Uterus (tissue), 4 donors: ENCODE data around the gene CBFA2T2. TPM values are rescaled to one million over a fixed set of nuclear protein-coding genes. Genes with fewer than 3 reads are reported as not detected.

Experiments used
- DNase-seq, 2 donors: peaks; one replicate each; pipeline ENCODE4 v3.0.0-alpha.2; 2019 to 2020
- H3K27ac ChIP-seq, 2 donors: fragments of 200-600 bp; sonication (generic); 1 replicate in 1 of 2; 2 replicates in 1 of 2; pipeline ENCODE4 v1.5.1; 2016 to 2018
- H3K27me3 ChIP-seq, 2 donors: fragments of 200-600 bp; sonication (generic); one replicate each; pipeline ENCODE4 v1.5.1; 2018 to 2019; ENCODE audit warnings: control low read depth in 1 of 2
- H3K36me3 ChIP-seq, 2 donors: fragments of 200-600 bp; sonication (generic); one replicate each; pipeline ENCODE4 v1.5.1; 2019; ENCODE audit warnings: control low read depth in 1 of 2
- H3K4me1 ChIP-seq, 2 donors: fragments of 200-600 bp; sonication (generic); one replicate each; pipeline ENCODE4 v1.5.1; 2018 to 2019; ENCODE audit warnings: control low read depth in 1 of 2
- H3K4me3 ChIP-seq, 2 donors: fragments of 200-600 bp; sonication (generic); 1 replicate in 1 of 2; 2 replicates in 1 of 2; pipeline ENCODE4 v1.5.1; 2018 to 2019; ENCODE audit warnings: mild to moderate bottlenecking in 1 of 2
- H3K9me3 ChIP-seq, 2 donors: fragments of 200-600 bp; sonication (generic); one replicate each; pipeline ENCODE4 v1.5.1; 2019; ENCODE audit warnings: control low read depth in 1 of 2
- POLR2A ChIP-seq, 2 donors: fragments of 450-650 bp; IDR thresholded peaks; one replicate each; pipeline ENCODE4 v1.6.1; 2016; ENCODE audit warnings: antibody characterized with exemption in 2 of 2, mild to moderate bottlenecking in 1 of 2, moderate library complexity in 1 of 2
- intact Hi-C: fragments of 100-400 bp; cut with DNase I; formaldehyde crosslinking; loops from one replicate; pipeline ENCODE4 v1.15.1; 2023; ENCODE audit warnings: low total_unique reads
- total RNA-seq, 4 donors: library from RNA; depleted of rRNA in 3 of 4; stranded (reverse); fragments of >200 nt in 3 of 4; gene quantifications; one replicate each; pipeline versions ENCODE4 v1.1.0 to v1.2.4, GENCODE V29; 2014 to 2023
- TF ChIP-seq, protein P1 (sequence below), 4 experiments: fragments of 200-600 bp in 2 of 4; fragments of 450-650 bp in 2 of 4; sonication (generic) in 2 of 4; IDR thresholded peaks; one replicate each; pipeline ENCODE4 v1.5.1; 2016 to 2019; ENCODE audit warnings: antibody characterized with exemption in 4 of 4, mild to moderate bottlenecking in 2 of 4, moderate library complexity in 1 of 4
- donor health status: DM: yes; HTN: yes; CAD: no.

Gene CBFA2T2
- total RNA-seq, 4 donors from 2014 or later, result 13.6 to 32.4 (median 24.3) TPM

DNA sequence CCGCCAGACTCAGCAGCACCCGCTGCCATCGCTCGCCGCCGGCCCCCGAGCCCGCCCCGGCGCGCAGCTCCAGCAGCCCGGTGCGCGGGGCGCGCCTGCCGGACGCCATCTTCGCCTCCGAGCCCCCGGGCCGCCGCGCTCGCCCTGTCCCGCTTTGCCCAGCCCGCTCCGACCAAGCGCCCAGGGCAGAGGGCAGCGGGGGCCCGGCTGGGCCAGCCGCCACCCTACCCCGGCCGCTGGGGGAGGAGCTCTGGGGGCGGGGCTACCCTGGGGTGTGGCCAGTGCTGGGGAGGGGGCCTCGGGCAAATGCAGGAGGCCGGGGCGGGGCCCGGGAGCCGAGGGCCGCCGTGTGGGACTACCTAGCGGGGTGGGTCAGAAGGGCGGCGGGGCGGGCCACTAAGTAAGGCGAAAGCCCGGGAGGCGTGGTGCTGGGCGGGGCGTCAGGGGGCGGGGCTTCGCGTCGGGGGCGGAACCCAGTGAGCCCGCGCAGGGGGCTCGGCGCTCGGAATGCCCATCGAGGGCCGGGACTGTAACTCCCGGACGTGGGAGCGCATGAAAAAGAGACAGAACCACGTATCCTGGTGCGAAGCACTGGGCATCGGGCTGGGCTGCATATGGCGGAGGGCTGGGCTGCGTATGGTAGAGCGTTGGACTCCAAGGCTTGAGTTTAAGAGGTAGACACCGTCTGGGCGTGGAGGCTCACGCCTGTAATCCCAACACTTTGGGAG is 46.2 kb upstream of the CBFA2T2 start, which contains the start of gene SNTA1:
SNTA1 (minus strand) TSS at position 252 of the 728 bp plus-strand sequence; CDS start at position 109, 143 bp downstream.
- Histone ChIP-seq H3K36me3 (no peaks in the 10 kb centered on the region), H3K4me3 (peak within 1 kb of the TSS; percentile 54 to 84), H3K9me3 (no peaks in the 10 kb centered on the region), H3K27me3 (no peaks in the 10 kb centered on the region), H3K4me1 (no peaks in the 10 kb centered on the region), H3K27ac (peak within 1 kb of the TSS; percentile 42 to 89)
- no peak for TF ChIP-seq POLR2A (IDR thresholded peaks at IDR 0.05)
- TF ChIP-seq, protein P1, sequence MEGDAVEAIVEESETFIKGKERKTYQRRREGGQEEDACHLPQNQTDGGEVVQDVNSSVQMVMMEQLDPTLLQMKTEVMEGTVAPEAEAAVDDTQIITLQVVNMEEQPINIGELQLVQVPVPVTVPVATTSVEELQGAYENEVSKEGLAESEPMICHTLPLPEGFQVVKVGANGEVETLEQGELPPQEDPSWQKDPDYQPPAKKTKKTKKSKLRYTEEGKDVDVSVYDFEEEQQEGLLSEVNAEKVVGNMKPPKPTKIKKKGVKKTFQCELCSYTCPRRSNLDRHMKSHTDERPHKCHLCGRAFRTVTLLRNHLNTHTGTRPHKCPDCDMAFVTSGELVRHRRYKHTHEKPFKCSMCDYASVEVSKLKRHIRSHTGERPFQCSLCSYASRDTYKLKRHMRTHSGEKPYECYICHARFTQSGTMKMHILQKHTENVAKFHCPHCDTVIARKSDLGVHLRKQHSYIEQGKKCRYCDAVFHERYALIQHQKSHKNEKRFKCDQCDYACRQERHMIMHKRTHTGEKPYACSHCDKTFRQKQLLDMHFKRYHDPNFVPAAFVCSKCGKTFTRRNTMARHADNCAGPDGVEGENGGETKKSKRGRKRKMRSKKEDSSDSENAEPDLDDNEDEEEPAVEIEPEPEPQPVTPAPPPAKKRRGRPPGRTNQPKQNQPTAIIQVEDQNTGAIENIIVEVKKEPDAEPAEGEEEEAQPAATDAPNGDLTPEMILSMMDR (IDR thresholded peaks at IDR 0.05), result peak in 1 of 4 experiments; percentile 4
- intact Hi-C loops, result no loop called here
- DNase-seq, result peak; percentile 91 to 95

DNA sequence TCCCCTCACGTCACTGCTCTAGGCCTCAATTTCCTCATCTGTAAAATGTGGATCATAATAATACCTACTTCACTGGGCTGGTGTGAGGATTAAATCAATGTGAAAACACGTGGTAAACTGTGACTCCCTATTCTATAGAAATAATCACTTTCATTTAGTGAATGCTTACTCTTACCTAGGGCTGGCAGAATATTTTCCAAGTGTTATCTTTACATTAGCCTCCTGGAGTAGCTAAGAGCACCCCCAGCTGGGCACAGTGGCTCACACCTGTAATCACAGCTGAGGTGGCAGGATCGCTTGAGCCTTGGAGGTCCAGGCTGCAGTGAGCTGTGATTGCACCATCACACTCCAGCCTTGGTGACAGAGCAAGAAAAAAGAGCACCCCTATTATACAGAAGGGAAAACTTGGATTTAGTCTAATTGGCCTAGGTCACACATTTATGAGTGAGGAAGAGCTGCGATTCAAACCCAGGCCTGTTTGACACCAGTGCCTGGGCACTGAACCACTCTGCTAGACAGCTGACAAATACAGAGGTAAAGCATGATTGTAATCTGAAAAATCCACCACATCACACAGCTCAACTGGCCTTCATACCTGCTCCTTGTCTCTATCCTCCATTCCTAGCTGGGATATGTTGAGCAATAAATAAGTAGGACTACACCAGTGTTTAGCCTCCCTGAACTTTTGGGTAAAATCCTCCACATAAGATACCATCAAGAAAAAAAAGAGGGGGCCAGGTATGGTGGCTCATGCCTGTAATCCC is 44.9 kb upstream of the CBFA2T2 start:
- intact Hi-C loops, result no loop called here
- no peak for DNase-seq
- H3K36me3 ChIP-seq, result no peaks in the 10 kb centered on the region
- H3K4me1 ChIP-seq, result no peaks in the 10 kb centered on the region
- H3K27me3 ChIP-seq, result no peaks in the 10 kb centered on the region
- H3K9me3 ChIP-seq, result no peaks in the 10 kb centered on the region
- H3K4me3 ChIP-seq, result peak overlapping the region in 1 of 2 donors; percentile 84
- peak overlapping the region; percentile 36 to 89 for H3K27ac ChIP-seq
- TF ChIP-seq, protein P1 (IDR thresholded peaks at IDR 0.05), result no peak
- no peak for TF ChIP-seq POLR2A (IDR thresholded peaks at IDR 0.05)

DNA sequence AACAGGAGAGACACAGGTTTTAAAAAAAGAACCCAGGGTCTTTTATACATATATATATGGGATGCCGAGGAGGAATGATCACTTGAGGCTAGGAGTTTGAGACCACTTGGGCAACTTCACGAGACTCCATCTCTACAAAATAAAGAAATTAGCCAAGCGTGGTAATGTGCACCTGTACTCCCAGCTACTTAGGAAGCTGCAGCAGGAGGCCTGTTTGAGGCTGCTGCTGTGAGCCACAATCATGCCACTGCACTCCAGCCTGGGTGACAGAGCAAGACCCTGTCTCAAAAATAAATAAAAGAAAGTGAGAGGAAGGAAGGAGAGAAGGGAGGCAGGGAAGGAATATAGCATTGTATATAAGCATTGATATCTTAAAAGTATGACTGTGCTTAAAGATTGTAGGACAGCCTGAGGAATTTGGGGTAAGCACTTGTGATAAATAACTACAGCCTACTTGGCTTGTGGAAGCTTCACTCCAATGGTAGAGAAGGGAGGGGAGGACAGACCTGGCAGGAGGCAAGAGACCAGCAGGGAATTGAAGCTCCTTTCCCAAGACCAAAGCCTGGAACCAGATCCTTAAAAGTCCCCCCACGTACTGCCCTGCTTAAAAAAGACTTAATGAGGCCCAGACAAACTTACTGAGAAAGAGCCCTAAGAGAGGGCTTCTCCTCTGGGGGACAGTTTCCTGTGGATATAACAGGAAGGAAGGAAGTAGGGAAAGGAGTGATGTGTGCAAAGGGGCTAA is 43.8 kb upstream of the CBFA2T2 start:
- Histone ChIP-seq H3K4me1 (no peaks in the 10 kb centered on the region), H3K27me3 (no peaks in the 10 kb centered on the region), H3K9me3 (no peaks in the 10 kb centered on the region), H3K4me3 (no peak overlapping the region), H3K36me3 (no peaks in the 10 kb centered on the region), H3K27ac (no peak overlapping the region)
- intact Hi-C loops, result no loop called here
- TF ChIP-seq, protein P1 (IDR thresholded peaks at IDR 0.05), result no peak
- no peak for TF ChIP-seq POLR2A (IDR thresholded peaks at IDR 0.05)
- no peak for DNase-seq

DNA sequence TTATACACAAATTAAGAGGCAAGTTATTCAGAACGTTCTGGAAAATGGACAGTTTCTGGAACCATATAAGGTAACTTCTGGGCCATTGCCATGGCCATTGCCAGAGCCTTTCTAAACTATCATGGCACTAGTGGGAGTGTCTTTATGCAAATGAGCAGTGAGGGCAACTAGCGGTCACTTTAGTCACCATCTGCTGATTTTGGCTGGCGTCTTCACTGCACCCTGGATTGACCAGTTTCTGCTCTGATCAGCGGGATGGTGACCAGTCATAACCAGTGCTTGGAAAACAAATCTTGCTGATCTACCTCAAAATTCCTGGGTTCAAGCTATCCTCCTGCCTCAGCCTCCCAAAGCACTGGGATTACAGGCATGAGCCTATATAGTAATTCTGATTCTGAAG is 39.0 kb upstream of the CBFA2T2 start:
- no peak for TF ChIP-seq POLR2A (IDR thresholded peaks at IDR 0.05)
- TF ChIP-seq, protein P1 (IDR thresholded peaks at IDR 0.05), result no peak
- Histone ChIP-seq H3K27me3 (no peaks in the 10 kb centered on the region), H3K36me3 (no peaks in the 10 kb centered on the region), H3K4me3 (no peak overlapping the region), H3K9me3 (no peaks in the 10 kb centered on the region), H3K4me1 (no peaks in the 10 kb centered on the region), H3K27ac (no peak overlapping the region)
- intact Hi-C loops, result no loop called here
- DNase-seq, result no peak
